ENCODE measurements around the gene DNAJC16.

- no peak for TF ChIP-seq POLR2AphosphoS5 (IDR thresholded peaks at IDR 0.05; ENCODE audit: low read depth, low read length)
- no peak for TF ChIP-seq REST (IDR thresholded peaks at IDR 0.05; ENCODE audit: insufficient read depth in 1 of 2, low read depth in 2 of 2, low read length in 2 of 2)
Observed at GRCh38 chr1:15568387-15569073, 41.9 kb downstream of the DNAJC16 start.

Measured in PFSK-1 (cell line).